ENCODE data around the gene TBC1D19. TPM values are rescaled to one million over a fixed set of nuclear protein-coding genes. Genes with fewer than 3 reads are reported as not detected.

Gene TBC1D19
- total RNA-seq, 1 donor, result 67.1 TPM

GRCh38 chr4:26594371-26594770 is 10.5 kb downstream of the TBC1D19 start:
- TF ChIP-seq CTCF (IDR thresholded peaks at IDR 0.05; ENCODE audit: insufficient read depth, low read length), result no peak
- no peak overlapping the region for H3K4me3 ChIP-seq (ENCODE audit: low read depth, low read length)
- no peak for DNase-seq (ENCODE audit: low read depth)

- no peak for DNase-seq (ENCODE audit: low read depth)
- no peak for TF ChIP-seq CTCF (IDR thresholded peaks at IDR 0.05; ENCODE audit: insufficient read depth, low read length)
- no peak overlapping the region for H3K4me3 ChIP-seq (ENCODE audit: low read depth, low read length)
Observed at GRCh38 chr4:26594778-26595177, 10.9 kb downstream of the TBC1D19 start.

- DNase-seq (ENCODE audit: low read depth), result no peak
- TF ChIP-seq CTCF (IDR thresholded peaks at IDR 0.05; ENCODE audit: insufficient read depth, low read length), result no peak
- H3K4me3 ChIP-seq (ENCODE audit: low read depth, low read length), result no peak overlapping the region
Observed at GRCh38 chr4:26596843-26597242, 13.0 kb downstream of the TBC1D19 start.

- no peak for TF ChIP-seq CTCF (IDR thresholded peaks at IDR 0.05; ENCODE audit: insufficient read depth, low read length)
- DNase-seq (ENCODE audit: low read depth), result no peak
- H3K4me3 ChIP-seq (ENCODE audit: low read depth, low read length), result no peak overlapping the region
Observed at GRCh38 chr4:26601204-26601603, 17.3 kb downstream of the TBC1D19 start.

GRCh38 chr4:26607776-26608175 is 23.9 kb downstream of the TBC1D19 start:
- no peak for DNase-seq (ENCODE audit: low read depth)
- H3K4me3 ChIP-seq (ENCODE audit: low read depth, low read length), result no peak overlapping the region
- no peak for TF ChIP-seq CTCF (IDR thresholded peaks at IDR 0.05; ENCODE audit: insufficient read depth, low read length)

- TF ChIP-seq CTCF (IDR thresholded peaks at IDR 0.05; ENCODE audit: insufficient read depth, low read length), result no peak
- DNase-seq (ENCODE audit: low read depth), result no peak
- no peak overlapping the region for H3K4me3 ChIP-seq (ENCODE audit: low read depth, low read length)
Observed at GRCh38 chr4:26609391-26609790, 25.5 kb downstream of the TBC1D19 start.

GRCh38 chr4:26609868-26610267 is 26.0 kb downstream of the TBC1D19 start:
- no peak overlapping the region for H3K4me3 ChIP-seq (ENCODE audit: low read depth, low read length)
- no peak for DNase-seq (ENCODE audit: low read depth)
- TF ChIP-seq CTCF (IDR thresholded peaks at IDR 0.05; ENCODE audit: insufficient read depth, low read length), result no peak

Data from fibroblast of the aortic adventitia (primary cell).